Stomach (tissue), 9 donors: ENCODE measurements around the gene SPRYD3. TPM values are rescaled to one million over a fixed set of nuclear protein-coding genes. Genes with fewer than 3 reads are reported as not detected.
A peak's percentile ranks its signal among the peaks of the same experiment; 100 is the strongest.

Source experiments
- DNase-seq, 2 donors: peaks; one replicate each; pipeline versions ENCODE4 v3.0.0 to v3.0.0-alpha.2; 2013 to 2019
- H3K27ac ChIP-seq, 5 donors: fragments of 200-600 bp in 4 of 5; sonication (generic) in 4 of 5; one replicate each; pipeline ENCODE4 v1.5.1; 2013 to 2019; ENCODE audit warnings: mild to moderate bottlenecking in 1 of 5, moderate library complexity in 1 of 5
- H3K27me3 ChIP-seq, 3 donors: fragments of 200-600 bp; sonication (generic); one replicate each; pipeline ENCODE4 v1.5.1; 2017 to 2019; ENCODE audit warnings: mixed run types in 1 of 3
- H3K36me3 ChIP-seq, 4 donors: fragments of 200-600 bp; sonication (generic); 1 replicate in 3 of 4; 2 replicates in 1 of 4; pipeline ENCODE4 v1.5.1; 2016 to 2019
- H3K4me1 ChIP-seq, 4 donors: fragments of 200-600 bp; sonication (generic); one replicate each; pipeline ENCODE4 v1.5.1; 2016 to 2019
- H3K4me3 ChIP-seq, 4 donors: fragments of 200-600 bp; sonication (generic) in 3 of 4; one replicate each; pipeline ENCODE4 v1.5.1; 2016 to 2019; ENCODE audit warnings: mild to moderate bottlenecking in 1 of 4
- H3K9me3 ChIP-seq, 4 donors: fragments of 200-600 bp; sonication (generic); one replicate each; pipeline ENCODE4 v1.5.1; 2016 to 2019
- CTCF ChIP-seq, 7 experiments: fragments of 450-650 bp in 4 of 7; fragments of 200-600 bp in 3 of 7; sonication (generic) in 3 of 7; IDR thresholded peaks; one replicate each; pipeline ENCODE4 v1.5.1; 2016 to 2019; ENCODE audit warnings: antibody characterized with exemption in 7 of 7, control low read depth in 2 of 7, mild to moderate bottlenecking in 1 of 7
- EP300 ChIP-seq: sonication (generic); formaldehyde crosslinking; IDR thresholded peaks from one replicate; pipeline ENCODE4 v1.6.1; 2017; ENCODE audit warnings: antibody characterized with exemption
- POLR2A ChIP-seq, 4 donors: fragments of 450-650 bp; IDR thresholded peaks; one replicate each; pipeline ENCODE4 v1.6.1; 2016; ENCODE audit warnings: antibody characterized with exemption in 4 of 4, control low read depth in 2 of 4, mild to moderate bottlenecking in 1 of 4, moderate library complexity in 1 of 4
- POLR2AphosphoS5 ChIP-seq, 3 donors: sonication (generic); formaldehyde crosslinking; IDR thresholded peaks; one replicate each; pipeline ENCODE4 v1.6.1; 2016; ENCODE audit warnings: antibody characterized with exemption in 3 of 3
- WGBS, 5 donors: extraction: QIAGEN DNeasy Blood & Tissue Kit in 3 of 5; methylation state at CpG; one replicate each; pipeline versions ENCODE4 v1.1.5 to v1.1.7; 2013 to 2018; 5-methylcytosine and 5-hydroxymethylcytosine counted together
- intact Hi-C: fragments of 100-400 bp; cut with DNase I; formaldehyde crosslinking; loops from one replicate; pipeline ENCODE4 v1.15.1; 2023; ENCODE audit warnings: low total_unique reads
- polyA plus RNA-seq, 3 donors: library from polyadenylated mRNA; stranded (reverse); fragments of 200-250 nt; gene quantifications; one replicate each; pipeline ENCODE4 v1.2.3, GENCODE V29; 2013
- total RNA-seq, 5 donors: library from RNA; depleted of rRNA; stranded (reverse); fragments of >200 nt; gene quantifications; one replicate each; pipeline versions ENCODE4 v1.1.0 to v1.2.3, GENCODE V29; 2014 to 2016
- donor health status: healthy with polysubstance abuse.
- donor health status: Bipolar disorder and iron deficiency.
- donor health status: healthy.

SPRYD3 gene
- total and polyA plus RNA-seq, 8 donors, result 17.8 to 99.8 (median 30.2) TPM

- H3K4me3 ChIP-seq, result no peak overlapping the region
- DNase-seq, result no peak
- H3K9me3 ChIP-seq, result no peaks in the 10 kb centered on the region
- H3K4me1 ChIP-seq, result peaks cover 56 to 80% (median 63%) of the 10 kb centered on the region in 4 donors
- 80 to 94% (median 86%) methylated on average over 5 of the region's 5 CpGs for WGBS, 5 donors
- peak overlapping the region in 1 of 5 donors; percentile 98 for H3K27ac ChIP-seq
- no peaks in the 10 kb centered on the region for H3K27me3 ChIP-seq
- intact Hi-C loops, result no loop called here
- peaks cover 19 to 63% (median 53%) of the 10 kb centered on the region in 4 donors for H3K36me3 ChIP-seq
- no peak for TF ChIP-seq POLR2A (IDR thresholded peaks at IDR 0.05)
- TF ChIP-seq EP300, result no peak
- no peak for TF ChIP-seq CTCF (IDR thresholded peaks at IDR 0.05)
- no peak for TF ChIP-seq POLR2AphosphoS5 (IDR thresholded peaks at IDR 0.05)
Observed at GRCh38 chr12:53056296-53056695, 22.9 kb downstream of the SPRYD3 start.

- H3K27me3 ChIP-seq, result no peaks in the 10 kb centered on the region
- TF ChIP-seq CTCF (IDR thresholded peaks at IDR 0.05) (no peak), POLR2A (IDR thresholded peaks at IDR 0.05) (no peak), POLR2AphosphoS5 (IDR thresholded peaks at IDR 0.05) (no peak), EP300 (no peak)
- H3K36me3 ChIP-seq, result peaks cover 16 to 57% (median 48%) of the 10 kb centered on the region in 4 donors
- no peaks in the 10 kb centered on the region for H3K9me3 ChIP-seq
- no peak overlapping the region for H3K4me3 ChIP-seq
- WGBS, 5 donors, result 80 to 89% (median 82%) methylated on average over 13 to 15 of the region's 15 CpGs
- intact Hi-C loops, result no loop called here
- peaks cover 56 to 80% (median 63%) of the 10 kb centered on the region in 4 donors for H3K4me1 ChIP-seq
- peak overlapping the region in 4 of 5 donors; percentile 98 to 99 (median 98) for H3K27ac ChIP-seq
- peak in 1 of 2 donors; percentile 16 for DNase-seq
Observed at GRCh38 chr12:53055471-53056266, 23.5 kb downstream of the SPRYD3 start.

GRCh38 chr12:53054112-53054878 lies 24.9 kb downstream of the SPRYD3 start:
- Histone ChIP-seq H3K27ac (peak overlapping the region; percentile 91 to 99 (median 98)), H3K4me3 (peak overlapping the region; percentile 46 to 62 (median 54)), H3K27me3 (no peaks in the 10 kb centered on the region), H3K4me1 (peaks cover 59 to 80% (median 65%) of the 10 kb centered on the region in 4 donors), H3K36me3 (peaks cover 11 to 43% (median 35%) of the 10 kb centered on the region in 4 donors), H3K9me3 (no peaks in the 10 kb centered on the region)
- peak; percentile 98 for DNase-seq
- 3 to 7% (median 6%) methylated on average over 35 to 48 of the region's 48 CpGs for WGBS, 5 donors
- peak in 1 of 7 experiments; percentile 16 for TF ChIP-seq CTCF (IDR thresholded peaks at IDR 0.05)
- TF ChIP-seq POLR2A (IDR thresholded peaks at IDR 0.05), result peak in 1 of 4 donors; percentile 77
- TF ChIP-seq POLR2AphosphoS5 (IDR thresholded peaks at IDR 0.05), result peak; percentile 32 to 88 (median 88)
- TF ChIP-seq EP300, result no peak
- intact Hi-C loops, result no loop called here
